GM12878 (cell line): Measurements from ENCODE around the gene CFAP74. TPM values are rescaled to one million over a fixed set of nuclear protein-coding genes. Genes with fewer than 3 reads are reported as not detected.

Experiments
- BMI1 ChIP-seq: fragments of 450-650 bp; IDR thresholded peaks from 2 replicates; pipeline ENCODE4 v1.6.1; 2016; ENCODE audit warnings: mild to moderate bottlenecking, moderate library complexity, borderline replicate concordance
- ESRRA ChIP-seq: IDR thresholded peaks from 2 replicates; pipeline ENCODE4 v1.6.1; 2012; ENCODE audit warnings: mild to moderate bottlenecking, low read length, improper control_type of control experiment
- FOXK2 ChIP-seq: fragments of 450-650 bp; IDR thresholded peaks from 2 replicates; pipeline ENCODE4 v1.6.1; 2017; ENCODE audit warnings: mild to moderate bottlenecking, moderate library complexity
- JUND ChIP-seq: IDR thresholded peaks from 2 replicates; pipeline ENCODE4 v1.6.1; 2012; ENCODE audit warnings: low read depth, mild to moderate bottlenecking, low read length, improper control_type of control experiment, moderate library complexity
- KLF5 ChIP-seq: fragments of 450-650 bp; IDR thresholded peaks from 2 replicates; pipeline ENCODE4 v1.6.1; 2014; ENCODE audit warnings: mild to moderate bottlenecking; ENCODE audit not compliant: partially characterized antibody
- MAX ChIP-seq: IDR thresholded peaks from 2 replicates; pipeline ENCODE4 v1.6.1; 2012; ENCODE audit warnings: low read depth, low read length, improper control_type of control experiment
- MEF2B ChIP-seq: fragments of 450-650 bp; IDR thresholded peaks from 2 replicates; pipeline ENCODE4 v1.6.1; 2018; ENCODE audit warnings: mild to moderate bottlenecking, moderate library complexity; ENCODE audit not compliant: partially characterized antibody, poor library complexity, severe bottlenecking
- POLR2A ChIP-seq: IDR thresholded peaks from 2 replicates; pipeline ENCODE4 v1.6.1; 2011; ENCODE audit warnings: low read depth, mild to moderate bottlenecking, low read length
- POLR2AphosphoS5 ChIP-seq: IDR thresholded peaks from 2 replicates; pipeline ENCODE4 v1.6.1; 2011; ENCODE audit warnings: mild to moderate bottlenecking, low read length, inconsistent platforms
- RCOR1 ChIP-seq: conservative IDR thresholded peaks from 2 replicates; pipeline ENCODE4 v1.6.1; 2012; ENCODE audit warnings: low read depth, low read length, improper control_type of control experiment
- REST ChIP-seq: IDR thresholded peaks from 2 replicates; pipeline ENCODE4 v1.6.1; 2012; ENCODE audit warnings: mild to moderate bottlenecking, low read depth, low read length
- SMARCA5 ChIP-seq: fragments of 450-650 bp; IDR thresholded peaks from 2 replicates; pipeline ENCODE4 v1.6.1; 2017; ENCODE audit warnings: mild to moderate bottlenecking
- STAT3 ChIP-seq: IDR thresholded peaks from 2 replicates; pipeline ENCODE4 v1.6.1; 2011; ENCODE audit warnings: low read depth, low read length, improper control_type of control experiment
- TARDBP ChIP-seq: IDR thresholded peaks from 2 replicates; pipeline ENCODE4 v1.6.1; 2016; ENCODE audit warnings: borderline replicate concordance
- TBL1XR1 ChIP-seq: IDR thresholded peaks from 2 replicates; pipeline ENCODE4 v1.6.1; 2012; ENCODE audit warnings: low read depth, low read length, improper control_type of control experiment
- TCF7 ChIP-seq: IDR thresholded peaks from 2 replicates; pipeline ENCODE4 v1.6.1; 2014; ENCODE audit warnings: antibody characterized with exemption, borderline replicate concordance
- WRNIP1 ChIP-seq: IDR thresholded peaks from 2 replicates; pipeline ENCODE4 v1.6.1; 2011; ENCODE audit warnings: low read depth, low read length, improper control_type of control experiment, borderline replicate concordance
- polyA plus RNA-seq, 11 experiments: library from polyadenylated mRNA; depleted of rRNA in 4 of 11; unstranded in 6 of 11; stranded (reverse) in 5 of 11; fragments of >200 nt; fragmentation: Nextera tagmentation in 4 of 11; fragmentation: Illumina TruSeq in 1 of 11; extraction: Ambion mirVana in 4 of 11; extraction: Trizol in 1 of 11; gene quantifications; 1 replicate in 1 of 11; 2 replicates in 10 of 11; pipeline versions ENCODE4 v1.2.1 to v1.2.3, GENCODE V29; 2011 to 2016; ENCODE audit warnings: inconsistent platforms in 2 of 11, missing spikeins in 2 of 11, low read depth in 1 of 11
- total RNA-seq, 4 experiments: library from RNA; depleted of rRNA in 3 of 4; stranded (reverse); fragments of >200 nt in 3 of 4; fragmentation: Illumina TruSeq in 1 of 4; extraction: Trizol in 1 of 4; gene quantifications; 2 replicates each; pipeline versions ENCODE4 v1.2.1 to v1.2.3, GENCODE V29; 2013 to 2021
- TF ChIP-seq, protein P1 (sequence below): fragments of 450-650 bp; IDR thresholded peaks from 2 replicates; pipeline ENCODE4 v1.6.1; 2017; ENCODE audit warnings: mild to moderate bottlenecking
- TF ChIP-seq, protein P2 (sequence below), 3 experiments: IDR thresholded peaks in 2 of 3; conservative IDR thresholded peaks in 1 of 3; 2 replicates each; pipeline ENCODE4 v1.5.1; 2011; ENCODE audit warnings: low read depth in 3 of 3, low read length in 3 of 3, mild to moderate bottlenecking in 3 of 3, control low read depth in 2 of 3, moderate library complexity in 2 of 3, inconsistent platforms in 1 of 3, mixed read lengths in 1 of 3; ENCODE audit not compliant: control insufficient read depth in 2 of 3, insufficient read depth in 1 of 3; ENCODE audit errors: extremely low read depth in 1 of 3
- TF ChIP-seq, protein P3 (sequence below): IDR thresholded peaks from 2 replicates; pipeline ENCODE4 v1.6.1; 2011; ENCODE audit warnings: borderline replicate concordance, low read depth, mild to moderate bottlenecking, moderate library complexity, mixed read lengths, low read length; ENCODE audit not compliant: insufficient read depth; ENCODE audit errors: extremely low read length

CFAP74 gene
- total and polyA plus RNA-seq, 10 of the 15 experiments (the other 5 are each of a cell fraction or from before 2014, with no cell fraction given): 0.01 TPM; not detected in 9

- TF ChIP-seq, protein P1, sequence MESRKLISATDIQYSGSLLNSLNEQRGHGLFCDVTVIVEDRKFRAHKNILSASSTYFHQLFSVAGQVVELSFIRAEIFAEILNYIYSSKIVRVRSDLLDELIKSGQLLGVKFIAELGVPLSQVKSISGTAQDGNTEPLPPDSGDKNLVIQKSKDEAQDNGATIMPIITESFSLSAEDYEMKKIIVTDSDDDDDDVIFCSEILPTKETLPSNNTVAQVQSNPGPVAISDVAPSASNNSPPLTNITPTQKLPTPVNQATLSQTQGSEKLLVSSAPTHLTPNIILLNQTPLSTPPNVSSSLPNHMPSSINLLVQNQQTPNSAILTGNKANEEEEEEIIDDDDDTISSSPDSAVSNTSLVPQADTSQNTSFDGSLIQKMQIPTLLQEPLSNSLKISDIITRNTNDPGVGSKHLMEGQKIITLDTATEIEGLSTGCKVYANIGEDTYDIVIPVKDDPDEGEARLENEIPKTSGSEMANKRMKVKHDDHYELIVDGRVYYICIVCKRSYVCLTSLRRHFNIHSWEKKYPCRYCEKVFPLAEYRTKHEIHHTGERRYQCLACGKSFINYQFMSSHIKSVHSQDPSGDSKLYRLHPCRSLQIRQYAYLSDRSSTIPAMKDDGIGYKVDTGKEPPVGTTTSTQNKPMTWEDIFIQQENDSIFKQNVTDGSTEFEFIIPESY: no peak
- TF ChIP-seq, protein P2, sequence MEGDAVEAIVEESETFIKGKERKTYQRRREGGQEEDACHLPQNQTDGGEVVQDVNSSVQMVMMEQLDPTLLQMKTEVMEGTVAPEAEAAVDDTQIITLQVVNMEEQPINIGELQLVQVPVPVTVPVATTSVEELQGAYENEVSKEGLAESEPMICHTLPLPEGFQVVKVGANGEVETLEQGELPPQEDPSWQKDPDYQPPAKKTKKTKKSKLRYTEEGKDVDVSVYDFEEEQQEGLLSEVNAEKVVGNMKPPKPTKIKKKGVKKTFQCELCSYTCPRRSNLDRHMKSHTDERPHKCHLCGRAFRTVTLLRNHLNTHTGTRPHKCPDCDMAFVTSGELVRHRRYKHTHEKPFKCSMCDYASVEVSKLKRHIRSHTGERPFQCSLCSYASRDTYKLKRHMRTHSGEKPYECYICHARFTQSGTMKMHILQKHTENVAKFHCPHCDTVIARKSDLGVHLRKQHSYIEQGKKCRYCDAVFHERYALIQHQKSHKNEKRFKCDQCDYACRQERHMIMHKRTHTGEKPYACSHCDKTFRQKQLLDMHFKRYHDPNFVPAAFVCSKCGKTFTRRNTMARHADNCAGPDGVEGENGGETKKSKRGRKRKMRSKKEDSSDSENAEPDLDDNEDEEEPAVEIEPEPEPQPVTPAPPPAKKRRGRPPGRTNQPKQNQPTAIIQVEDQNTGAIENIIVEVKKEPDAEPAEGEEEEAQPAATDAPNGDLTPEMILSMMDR (IDR thresholded peaks at IDR 0.05 in 2 of 3, conservative IDR thresholded peaks at IDR 0.05 in 1 of 3; ENCODE audit: control insufficient read depth in 2 of 3, extremely low read depth in 1 of 3, insufficient read depth in 1 of 3, low read depth in 3 of 3, low read length in 3 of 3): peak; percentile 93 to 97 (median 95)
- TF ChIP-seq REST (no peak), TCF7 (no peak), MEF2B (no peak), BMI1 (no peak), TBL1XR1 (no peak), WRNIP1 (no peak), ESRRA (no peak), JUND (no peak), POLR2A (no peak), FOXK2 (no peak), STAT3 (no peak), SMARCA5 (peak; percentile 89), POLR2AphosphoS5 (no peak), RCOR1 (no peak), TARDBP (no peak), MAX (no peak), KLF5 (no peak)
- TF ChIP-seq, protein P3, sequence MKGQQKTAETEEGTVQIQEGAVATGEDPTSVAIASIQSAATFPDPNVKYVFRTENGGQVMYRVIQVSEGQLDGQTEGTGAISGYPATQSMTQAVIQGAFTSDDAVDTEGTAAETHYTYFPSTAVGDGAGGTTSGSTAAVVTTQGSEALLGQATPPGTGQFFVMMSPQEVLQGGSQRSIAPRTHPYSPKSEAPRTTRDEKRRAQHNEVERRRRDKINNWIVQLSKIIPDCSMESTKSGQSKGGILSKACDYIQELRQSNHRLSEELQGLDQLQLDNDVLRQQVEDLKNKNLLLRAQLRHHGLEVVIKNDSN: no peak
Measured at GRCh38 chr1:1906185-1907097, 97.1 kb downstream of the CFAP74 start (continued).
